Activated naive CD4-positive, alpha-beta T cell (primary cell): ENCODE data around the gene INO80.
A peak's percentile ranks its signal among the peaks of the same experiment; 100 is the strongest.
"Not testable (repeated sequence)": the region's sequence is repeated elsewhere in the genome, so short reads cannot be mapped to it uniquely, and the experiment has no call there.

Experiments used
- DNase-seq, 4 experiments: peaks; one replicate each; lab custom pipeline; 2025; lab: John Stamatoyannopoulos, UW

INO80 gene

GRCh38 chr15:40963201-40963600, 152.9 kb downstream of the INO80 start:
- no peak for DNase-seq

GRCh38 chr15:40962317-40962716, 153.8 kb downstream of the INO80 start:
- not testable (repeated sequence) for DNase-seq

- DNase-seq, result not testable (repeated sequence)
Observed at GRCh38 chr15:40961740-40962139, 154.3 kb downstream of the INO80 start.

- no peak for DNase-seq
Observed at GRCh38 chr15:40960925-40961324, 155.2 kb downstream of the INO80 start.

GRCh38 chr15:40960151-40960885, 155.8 kb downstream of the INO80 start:
- no peak for DNase-seq

GRCh38 chr15:40959331-40960141, 156.5 kb downstream of the INO80 start:
- no peak for DNase-seq

- DNase-seq, result no peak
Observed at GRCh38 chr15:40958723-40959122, 157.4 kb downstream of the INO80 start.

- DNase-seq, result no peak
Observed at GRCh38 chr15:40958146-40958545, 157.9 kb downstream of the INO80 start.

- DNase-seq, result no peak
Observed at GRCh38 chr15:40957581-40958051, 158.5 kb downstream of the INO80 start.

- no peak for DNase-seq
Observed at GRCh38 chr15:40957041-40957555, 159.0 kb downstream of the INO80 start.

GRCh38 chr15:40956541-40956982, 159.5 kb downstream of the INO80 start:
- no peak for DNase-seq

GRCh38 chr15:40955930-40956540, 160.0 kb downstream of the INO80 start:
- DNase-seq, result no peak

- DNase-seq, result no peak
Observed at GRCh38 chr15:40955141-40955903, 160.8 kb downstream of the INO80 start.

GRCh38 chr15:40954158-40954848, 161.8 kb downstream of the INO80 start:
- not testable (repeated sequence) for DNase-seq

GRCh38 chr15:40953713-40954074, 162.4 kb downstream of the INO80 start:
- DNase-seq, result no peak

- peak; percentile 84 to 91 (median 90) for DNase-seq
Observed at GRCh38 chr15:40952901-40953712, 163.0 kb downstream of the INO80 start, which contains the start of gene CHAC1. Gene CHAC1 (plus strand): TSS chr15:40953471. CDS start chr15:40953584, 113 bp downstream.

GRCh38 chr15:40952301-40952900, 163.7 kb downstream of the INO80 start:
- DNase-seq, result no peak

GRCh38 chr15:40951764-40952163, 164.3 kb downstream of the INO80 start:
- no peak for DNase-seq

GRCh38 chr15:40949756-40950207, 166.3 kb downstream of the INO80 start:
- no peak for DNase-seq
